Neutrophil (primary cell): ENCODE results near the gene KRTAP10-9.

ENCODE experiments used
- H3K27ac ChIP-seq: fragments of 200-600 bp; sonication (generic); 2 replicates; pipeline ENCODE4 v1.5.1; 2016; ENCODE audit warnings: mild to moderate bottlenecking, moderate library complexity
- H3K27me3 ChIP-seq: fragments of 200-600 bp; sonication (generic); 2 replicates; pipeline ENCODE4 v1.6.0; 2016; ENCODE audit warnings: mild to moderate bottlenecking
- H3K36me3 ChIP-seq: fragments of 200-600 bp; sonication (generic); 2 replicates; pipeline ENCODE4 v1.5.1; 2017
- H3K4me1 ChIP-seq, 2 experiments: fragments of 200-600 bp in 1 of 2; sonication (generic) in 1 of 2; 1 replicate in 1 of 2; 2 replicates in 1 of 2; pipeline versions ENCODE4 v1.5.1 to v1.6.1; 2013 to 2016; ENCODE audit warnings: low read depth in 1 of 2, low read length in 1 of 2, mild to moderate bottlenecking in 1 of 2, moderate library complexity in 1 of 2; ENCODE audit not compliant: control insufficient read depth in 1 of 2, insufficient read depth in 1 of 2
- H3K4me3 ChIP-seq, 2 experiments: fragments of 200-600 bp in 1 of 2; sonication (generic) in 1 of 2; 1 replicate in 1 of 2; 2 replicates in 1 of 2; pipeline ENCODE4 v1.5.1; 2013 to 2016; ENCODE audit warnings: low read depth in 1 of 2, low read length in 1 of 2, mild to moderate bottlenecking in 1 of 2, moderate library complexity in 1 of 2
- H3K9me3 ChIP-seq: fragments of 200-600 bp; sonication (generic); 2 replicates; pipeline ENCODE4 v1.5.1; 2016
- TF ChIP-seq, protein P1 (sequence below): fragments of 200-600 bp; sonication (generic); IDR thresholded peaks from 2 replicates; pipeline ENCODE4 v1.5.1; 2016; ENCODE audit warnings: antibody characterized with exemption

The KRTAP10-9 gene

GRCh38 chr21:44677881-44678280 lies 51.0 kb downstream of the KRTAP10-9 start:
- H3K36me3 ChIP-seq, result no peaks in the 10 kb centered on the region
- no peaks in the 10 kb centered on the region for H3K9me3 ChIP-seq
- no peak overlapping the region for H3K27ac ChIP-seq
- TF ChIP-seq, protein P1, sequence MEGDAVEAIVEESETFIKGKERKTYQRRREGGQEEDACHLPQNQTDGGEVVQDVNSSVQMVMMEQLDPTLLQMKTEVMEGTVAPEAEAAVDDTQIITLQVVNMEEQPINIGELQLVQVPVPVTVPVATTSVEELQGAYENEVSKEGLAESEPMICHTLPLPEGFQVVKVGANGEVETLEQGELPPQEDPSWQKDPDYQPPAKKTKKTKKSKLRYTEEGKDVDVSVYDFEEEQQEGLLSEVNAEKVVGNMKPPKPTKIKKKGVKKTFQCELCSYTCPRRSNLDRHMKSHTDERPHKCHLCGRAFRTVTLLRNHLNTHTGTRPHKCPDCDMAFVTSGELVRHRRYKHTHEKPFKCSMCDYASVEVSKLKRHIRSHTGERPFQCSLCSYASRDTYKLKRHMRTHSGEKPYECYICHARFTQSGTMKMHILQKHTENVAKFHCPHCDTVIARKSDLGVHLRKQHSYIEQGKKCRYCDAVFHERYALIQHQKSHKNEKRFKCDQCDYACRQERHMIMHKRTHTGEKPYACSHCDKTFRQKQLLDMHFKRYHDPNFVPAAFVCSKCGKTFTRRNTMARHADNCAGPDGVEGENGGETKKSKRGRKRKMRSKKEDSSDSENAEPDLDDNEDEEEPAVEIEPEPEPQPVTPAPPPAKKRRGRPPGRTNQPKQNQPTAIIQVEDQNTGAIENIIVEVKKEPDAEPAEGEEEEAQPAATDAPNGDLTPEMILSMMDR, result no peak
- no peaks in the 10 kb centered on the region for H3K4me1 ChIP-seq
- H3K4me3 ChIP-seq, result no peak overlapping the region
- peaks cover 4% of the 10 kb centered on the region for H3K27me3 ChIP-seq
